Mucosa of descending colon (tissue), 3 donors: ENCODE results near the gene ARHGAP12. TPM values are rescaled to one million over a fixed set of nuclear protein-coding genes. Genes with fewer than 3 reads are reported as not detected.

Source experiments
- ATAC-seq: fragments of 200-7000 bp; cut with Tn5 transposase; one replicate; pipeline ENCODE4 v1.9.1; 2020; ENCODE audit warnings: mild to moderate bottlenecking, moderate library complexity
- DNase-seq, 3 donors: peaks; one replicate each; pipeline ENCODE4 v3.0.0-alpha.2; 2020
- H3K36me3 ChIP-seq: fragments of 200-600 bp; one replicate; pipeline ENCODE4 v1.8.0; 2021; ENCODE audit warnings: low read depth, mild to moderate bottlenecking
- H3K4me1 ChIP-seq: fragments of 200-600 bp; one replicate; pipeline ENCODE4 v1.8.0; 2021; ENCODE audit warnings: low read depth, mild to moderate bottlenecking
- H3K4me3 ChIP-seq: fragments of 200-600 bp; one replicate; pipeline ENCODE4 v1.8.0; 2021; ENCODE audit warnings: mild to moderate bottlenecking
- H3K9me3 ChIP-seq: fragments of 200-600 bp; one replicate; pipeline ENCODE4 v1.8.0; 2021; ENCODE audit warnings: mild to moderate bottlenecking
- CTCF ChIP-seq: fragments of 200-600 bp; IDR thresholded peaks from one replicate; pipeline ENCODE4 v1.8.0; 2022; ENCODE audit warnings: antibody characterized with exemption, mild to moderate bottlenecking
- intact Hi-C, 2 donors: fragments of 100-400 bp; cut with DNase I in 1 of 2; cut with micrococcal nuclease in 1 of 2; formaldehyde crosslinking; loops; one replicate each; pipeline versions ENCODE4 v1.11.0 to v1.11.1; 2022; cut with DNase I, micrococcal nuclease
- total RNA-seq, 3 donors: library from RNA; stranded (reverse); fragmentation: NEBNext Ultra II Directional in 2 of 3; extraction: Animal tissue kit (Norgen Biotek cat#: 25700) in 2 of 3; gene quantifications; one replicate each; pipeline versions ENCODE4 v1.2.1 to v1.2.4, GENCODE V29; 2021 to 2023
- donor health status: DM: no; HTN: no; CAD: no; lungs with moderate emphysema.
- donor health status: DM: no; HTN: no; CAD: no.
- donor health status: DM: no; HTN: yes; CAD: no.

The ARHGAP12 gene
- total RNA-seq, 3 donors from 2014 or later: 37.2 to 44.4 (median 44.3) TPM

DNA sequence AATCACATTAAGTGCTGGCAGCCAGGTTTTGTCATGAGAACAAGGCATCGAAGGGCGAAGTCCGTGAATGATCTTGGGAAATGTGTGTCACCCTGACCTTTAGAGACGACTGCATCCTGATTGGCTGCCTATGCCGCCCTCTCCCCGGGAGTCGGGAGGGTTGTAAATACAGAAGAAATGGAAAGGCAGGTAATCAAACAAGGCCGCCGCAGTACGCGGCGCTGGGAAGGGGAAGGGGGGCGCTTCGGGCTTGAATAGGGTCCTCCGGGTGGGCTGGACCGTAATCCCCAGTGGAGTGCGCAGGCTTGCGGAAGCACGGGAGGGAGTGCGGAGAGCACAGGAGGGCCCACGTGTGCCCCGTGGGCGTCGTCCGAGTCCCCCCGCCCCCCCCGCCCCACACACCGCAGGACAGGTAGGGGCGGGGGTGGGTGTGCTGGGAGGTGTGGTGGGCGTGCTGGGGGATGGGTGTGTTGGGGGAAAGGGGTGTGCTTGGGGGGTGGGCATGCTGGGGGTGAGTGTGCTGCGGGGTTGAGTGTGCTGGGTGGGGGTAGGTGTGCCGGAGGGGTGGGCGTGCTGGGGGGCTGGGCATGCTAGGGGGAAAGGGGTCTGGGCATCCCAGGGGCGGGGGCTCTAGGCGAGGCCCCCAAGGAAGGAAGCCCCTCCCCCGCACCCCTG, 169.4 kb downstream of the ARHGAP12 start:
- H3K9me3 ChIP-seq: no peaks in the 10 kb centered on the region
- peaks cover 8% of the 10 kb centered on the region for H3K4me1 ChIP-seq
- TF ChIP-seq CTCF: no peak
- ATAC-seq: peak; percentile 42
- peak overlapping the region; percentile 29 for H3K4me3 ChIP-seq
- H3K36me3 ChIP-seq: no peaks in the 10 kb centered on the region
- intact Hi-C loops: no loop called here
- DNase-seq: peak; percentile 76 to 81 (median 78)

DNA sequence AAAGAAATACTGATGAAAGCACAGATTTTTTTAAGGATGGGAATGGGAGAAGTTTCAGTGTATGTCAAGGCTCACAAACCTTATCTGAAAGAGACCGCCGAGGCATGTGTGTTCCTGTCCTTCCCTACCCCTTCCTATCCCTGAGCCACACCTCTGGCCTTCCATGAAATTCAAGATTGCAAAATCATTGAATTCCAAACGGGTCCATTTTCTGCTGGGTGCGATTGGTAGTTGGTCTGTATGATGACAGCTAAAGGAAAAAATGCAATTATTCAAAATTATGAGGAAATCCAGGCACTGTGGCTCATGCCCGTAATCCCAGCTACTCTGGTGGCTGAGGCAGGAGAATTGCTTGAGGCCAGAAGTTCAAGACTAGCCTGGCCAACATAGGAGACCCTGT, 170.1 kb downstream of the ARHGAP12 start:
- no peak for TF ChIP-seq CTCF
- ATAC-seq (no peak), DNase-seq (no peak)
- Histone ChIP-seq H3K9me3 (no peaks in the 10 kb centered on the region), H3K4me1 (peaks cover 8% of the 10 kb centered on the region), H3K36me3 (no peaks in the 10 kb centered on the region), H3K4me3 (no peak overlapping the region)
- intact Hi-C loops: no loop called here

DNA sequence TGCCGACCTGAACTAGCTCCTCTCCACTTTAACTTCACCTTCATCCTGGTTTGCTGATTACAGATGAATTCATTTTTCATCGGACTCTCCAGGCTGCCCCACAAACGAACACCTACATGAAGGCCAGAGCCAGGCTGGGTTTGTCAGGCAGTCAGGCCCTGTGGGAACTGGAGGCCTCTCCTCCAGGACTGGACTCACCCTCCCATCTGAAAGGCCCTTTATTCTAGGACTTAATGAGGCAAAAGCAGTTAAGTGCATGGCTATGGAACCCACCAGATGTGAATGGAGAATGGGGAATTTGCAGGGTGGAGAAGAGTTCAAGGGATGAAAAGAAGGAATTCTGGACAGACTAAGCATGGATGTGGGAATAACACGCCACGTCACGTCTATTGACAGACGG, 170.8 kb downstream of the ARHGAP12 start:
- Histone ChIP-seq H3K4me3 (no peak overlapping the region), H3K36me3 (no peaks in the 10 kb centered on the region), H3K9me3 (no peaks in the 10 kb centered on the region), H3K4me1 (peaks cover 8% of the 10 kb centered on the region)
- intact Hi-C loops: no loop called here
- DNase-seq (no peak), ATAC-seq (no peak)
- TF ChIP-seq CTCF: no peak

DNA sequence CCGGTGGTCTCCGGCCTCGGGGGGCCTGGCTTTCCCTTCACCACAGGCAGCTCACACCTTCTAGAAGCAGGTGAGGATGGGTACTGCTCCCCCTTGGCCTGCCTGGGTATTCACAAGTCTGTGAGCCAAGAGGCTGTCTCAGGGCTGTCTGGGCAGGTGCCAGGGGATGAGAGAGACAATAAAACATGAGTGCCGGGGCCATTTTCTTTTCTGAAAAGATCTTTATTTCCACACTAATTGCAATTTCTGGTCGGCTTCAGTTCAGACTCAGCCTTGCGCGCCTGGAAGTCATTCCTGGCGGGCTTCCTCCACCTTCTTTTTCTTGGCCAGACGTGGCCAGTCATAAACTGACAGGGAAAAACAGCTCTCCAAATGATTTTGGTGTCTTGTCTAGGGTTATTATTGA, 171.2 kb downstream of the ARHGAP12 start:
- DNase-seq (peak in 1 of 3 donors; percentile 40), ATAC-seq (no peak)
- no peaks in the 10 kb centered on the region for H3K9me3 ChIP-seq
- peaks cover 8% of the 10 kb centered on the region for H3K4me1 ChIP-seq
- intact Hi-C loops: no loop called here
- no peak for TF ChIP-seq CTCF
- H3K36me3 ChIP-seq: no peaks in the 10 kb centered on the region
- no peak overlapping the region for H3K4me3 ChIP-seq

- DNase-seq: no peak
- no peak for TF ChIP-seq CTCF
- no peaks in the 10 kb centered on the region for H3K9me3 ChIP-seq
- H3K36me3 ChIP-seq: no peaks in the 10 kb centered on the region
- intact Hi-C loops: no loop called here
- H3K4me3 ChIP-seq: no peak overlapping the region
- H3K4me1 ChIP-seq: peaks cover 8% of the 10 kb centered on the region
- ATAC-seq: no peak
Observed at GRCh38 chr10:31756729-31757110, 171.9 kb downstream of the ARHGAP12 start.
